Gastrocnemius medialis (tissue), 4 donors: ENCODE data around the gene SKI.

Experiments used
- POLR2A ChIP-seq, 2 donors: fragments of 450-650 bp; IDR thresholded peaks; one replicate each; pipeline ENCODE4 v1.6.1; 2017; ENCODE audit warnings: antibody characterized with exemption in 2 of 2, mild to moderate bottlenecking in 2 of 2, moderate library complexity in 2 of 2
- TF ChIP-seq, protein P1 (sequence below), 5 experiments: fragments of 450-650 bp in 3 of 5; fragments of 200-600 bp in 2 of 5; sonication (generic) in 2 of 5; IDR thresholded peaks in 4 of 5; conservative IDR thresholded peaks in 1 of 5; 1 replicate in 4 of 5; 2 replicates in 1 of 5; pipeline ENCODE4 v1.5.1; 2016 to 2019; ENCODE audit warnings: antibody characterized with exemption in 5 of 5, mild to moderate bottlenecking in 3 of 5, moderate library complexity in 3 of 5

DNA sequence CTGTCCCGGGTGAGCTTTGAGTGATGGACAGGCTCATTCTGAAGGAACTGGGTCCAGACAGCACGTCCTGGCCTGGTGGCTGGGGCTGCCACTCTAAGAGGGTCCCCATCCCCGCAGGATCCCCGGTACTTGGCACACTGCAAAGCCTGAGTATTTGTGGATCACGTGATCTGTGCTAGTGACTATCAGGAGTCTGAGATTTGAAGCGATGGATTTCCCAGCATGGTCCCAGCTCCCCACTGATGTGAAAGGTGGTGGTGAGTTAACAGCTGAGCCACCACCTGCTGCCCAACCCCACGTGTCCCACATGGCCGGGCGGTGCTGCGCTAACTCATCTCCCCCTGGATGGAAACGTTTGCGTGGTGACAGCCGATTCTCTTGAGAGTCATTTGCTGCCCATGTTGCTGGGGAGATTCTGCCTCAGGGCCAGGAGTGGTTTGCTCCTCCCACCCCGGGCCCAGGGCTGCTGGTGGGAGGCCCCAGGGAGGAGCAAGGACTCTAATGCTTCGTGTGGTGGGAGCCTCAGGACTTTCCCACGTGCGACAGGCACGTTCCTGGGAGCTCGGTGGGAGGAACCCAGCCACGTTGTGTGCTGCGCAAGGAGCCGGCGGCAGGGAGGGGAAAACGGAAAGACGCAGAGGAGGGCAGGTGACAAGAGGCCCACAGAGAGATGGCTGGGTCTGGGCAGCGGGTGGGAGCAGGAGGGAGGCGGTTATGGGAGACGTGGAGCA is 48.7 kb upstream of the SKI start:
- no peak for TF ChIP-seq POLR2A (IDR thresholded peaks at IDR 0.05)
- TF ChIP-seq, protein P1, sequence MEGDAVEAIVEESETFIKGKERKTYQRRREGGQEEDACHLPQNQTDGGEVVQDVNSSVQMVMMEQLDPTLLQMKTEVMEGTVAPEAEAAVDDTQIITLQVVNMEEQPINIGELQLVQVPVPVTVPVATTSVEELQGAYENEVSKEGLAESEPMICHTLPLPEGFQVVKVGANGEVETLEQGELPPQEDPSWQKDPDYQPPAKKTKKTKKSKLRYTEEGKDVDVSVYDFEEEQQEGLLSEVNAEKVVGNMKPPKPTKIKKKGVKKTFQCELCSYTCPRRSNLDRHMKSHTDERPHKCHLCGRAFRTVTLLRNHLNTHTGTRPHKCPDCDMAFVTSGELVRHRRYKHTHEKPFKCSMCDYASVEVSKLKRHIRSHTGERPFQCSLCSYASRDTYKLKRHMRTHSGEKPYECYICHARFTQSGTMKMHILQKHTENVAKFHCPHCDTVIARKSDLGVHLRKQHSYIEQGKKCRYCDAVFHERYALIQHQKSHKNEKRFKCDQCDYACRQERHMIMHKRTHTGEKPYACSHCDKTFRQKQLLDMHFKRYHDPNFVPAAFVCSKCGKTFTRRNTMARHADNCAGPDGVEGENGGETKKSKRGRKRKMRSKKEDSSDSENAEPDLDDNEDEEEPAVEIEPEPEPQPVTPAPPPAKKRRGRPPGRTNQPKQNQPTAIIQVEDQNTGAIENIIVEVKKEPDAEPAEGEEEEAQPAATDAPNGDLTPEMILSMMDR (IDR thresholded peaks at IDR 0.05 in 4 of 5, conservative IDR thresholded peaks at IDR 0.05 in 1 of 5): no peak
